Body of pancreas (tissue), 4 donors: Measurements from ENCODE around the gene MRPL14.

Source experiments
- CTCF ChIP-seq, 7 experiments: fragments of 450-650 bp in 4 of 7; fragments of 200-600 bp in 3 of 7; sonication (generic) in 3 of 7; IDR thresholded peaks; one replicate each; pipeline ENCODE4 v1.5.1; 2016 to 2019; ENCODE audit warnings: antibody characterized with exemption in 7 of 7
- POLR2A ChIP-seq, 3 donors: fragments of 450-650 bp; IDR thresholded peaks; one replicate each; pipeline ENCODE4 v1.6.1; 2016; ENCODE audit warnings: antibody characterized with exemption in 3 of 3, mild to moderate bottlenecking in 2 of 3

- TF ChIP-seq CTCF (IDR thresholded peaks at IDR 0.05) = no peak
- TF ChIP-seq POLR2A (IDR thresholded peaks at IDR 0.05) = no peak
These were observed 22.2 kb upstream of the MRPL14 start for GRCh38 chr6:44149369-44150012.
